ENCODE data around the gene TTLL11. TPM values are rescaled to one million over a fixed set of nuclear protein-coding genes. Genes with fewer than 3 reads are reported as not detected.

The TTLL11 gene, protein sequence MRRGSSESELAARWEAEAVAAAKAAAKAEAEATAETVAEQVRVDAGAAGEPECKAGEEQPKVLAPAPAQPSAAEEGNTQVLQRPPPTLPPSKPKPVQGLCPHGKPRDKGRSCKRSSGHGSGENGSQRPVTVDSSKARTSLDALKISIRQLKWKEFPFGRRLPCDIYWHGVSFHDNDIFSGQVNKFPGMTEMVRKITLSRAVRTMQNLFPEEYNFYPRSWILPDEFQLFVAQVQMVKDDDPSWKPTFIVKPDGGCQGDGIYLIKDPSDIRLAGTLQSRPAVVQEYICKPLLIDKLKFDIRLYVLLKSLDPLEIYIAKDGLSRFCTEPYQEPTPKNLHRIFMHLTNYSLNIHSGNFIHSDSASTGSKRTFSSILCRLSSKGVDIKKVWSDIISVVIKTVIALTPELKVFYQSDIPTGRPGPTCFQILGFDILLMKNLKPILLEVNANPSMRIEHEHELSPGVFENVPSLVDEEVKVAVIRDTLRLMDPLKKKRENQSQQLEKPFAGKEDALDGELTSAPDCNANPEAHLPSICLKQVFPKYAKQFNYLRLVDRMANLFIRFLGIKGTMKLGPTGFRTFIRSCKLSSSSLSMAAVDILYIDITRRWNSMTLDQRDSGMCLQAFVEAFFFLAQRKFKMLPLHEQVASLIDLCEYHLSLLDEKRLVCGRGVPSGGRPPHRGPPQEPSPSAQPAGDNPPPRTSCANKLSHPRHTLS
- 10 to 100 TPM; 20.5 to 41.3 (median 27.6) TPM for total RNA-seq

DNA sequence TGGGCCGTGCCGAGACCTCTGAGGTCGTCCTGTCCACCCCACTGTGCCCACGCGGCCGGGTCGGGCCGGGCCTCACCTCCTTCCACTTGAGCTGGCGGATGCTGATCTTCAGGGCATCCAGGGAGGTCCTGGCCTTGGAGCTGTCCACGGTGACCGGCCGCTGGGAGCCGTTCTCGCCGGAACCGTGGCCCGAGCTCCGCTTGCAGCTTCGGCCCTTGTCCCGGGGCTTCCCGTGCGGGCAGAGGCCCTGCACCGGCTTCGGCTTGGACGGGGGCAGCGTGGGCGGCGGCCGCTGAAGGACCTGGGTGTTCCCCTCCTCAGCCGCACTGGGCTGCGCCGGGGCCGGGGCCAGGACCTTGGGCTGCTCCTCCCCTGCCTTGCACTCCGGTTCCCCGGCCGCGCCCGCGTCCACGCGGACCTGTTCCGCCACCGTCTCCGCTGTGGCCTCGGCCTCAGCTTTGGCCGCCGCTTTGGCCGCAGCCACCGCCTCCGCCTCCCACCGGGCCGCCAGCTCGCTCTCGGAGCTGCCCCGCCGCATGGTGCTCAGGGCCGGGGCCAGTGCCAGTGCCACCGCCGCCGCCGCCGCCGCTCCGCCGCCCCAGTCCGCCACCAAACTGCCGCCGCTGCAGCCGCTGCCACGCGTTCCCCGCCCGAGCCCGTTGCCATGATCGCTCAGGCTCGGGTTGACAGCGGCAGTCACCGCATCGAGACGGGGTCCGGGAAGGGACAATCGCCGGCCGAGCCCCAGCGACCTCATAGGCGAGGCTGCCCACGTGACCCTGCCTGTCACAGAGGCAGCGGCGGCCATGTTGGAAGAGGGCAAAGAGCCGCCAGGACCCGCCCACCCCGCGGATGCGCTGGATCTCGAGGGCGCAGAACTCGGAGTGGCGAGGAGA lies at the start of gene TTLL11:
Gene TTLL11 (minus strand): TSS at position 698 of the 896 bp plus-strand sequence. CDS start 160 bp downstream, at position 538.
- Histone ChIP-seq H3K27me3 (no peaks in the 10 kb centered on the region), H3K4me1 (peaks cover 26 to 76% (median 62%) of the 10 kb centered on the region in 4 donors), H3K4me3 (peak within 1 kb of the TSS; percentile 70 to 93 (median 90)), H3K9me3 (no peaks in the 10 kb centered on the region), H3K27ac (replicated peaks in 1 of 4) (peak within 1 kb of the TSS; percentile 81 to 90 (median 87)), H3K36me3 (peaks cover 0 to 7% (median 0%) of the 10 kb centered on the region in 4 donors)
- 0% methylated on average over 17 of the region's 98 CpGs for WGBS
- DNase-seq (ENCODE audit: extremely low spot score): peak; percentile 99
- TF ChIP-seq, protein P1, sequence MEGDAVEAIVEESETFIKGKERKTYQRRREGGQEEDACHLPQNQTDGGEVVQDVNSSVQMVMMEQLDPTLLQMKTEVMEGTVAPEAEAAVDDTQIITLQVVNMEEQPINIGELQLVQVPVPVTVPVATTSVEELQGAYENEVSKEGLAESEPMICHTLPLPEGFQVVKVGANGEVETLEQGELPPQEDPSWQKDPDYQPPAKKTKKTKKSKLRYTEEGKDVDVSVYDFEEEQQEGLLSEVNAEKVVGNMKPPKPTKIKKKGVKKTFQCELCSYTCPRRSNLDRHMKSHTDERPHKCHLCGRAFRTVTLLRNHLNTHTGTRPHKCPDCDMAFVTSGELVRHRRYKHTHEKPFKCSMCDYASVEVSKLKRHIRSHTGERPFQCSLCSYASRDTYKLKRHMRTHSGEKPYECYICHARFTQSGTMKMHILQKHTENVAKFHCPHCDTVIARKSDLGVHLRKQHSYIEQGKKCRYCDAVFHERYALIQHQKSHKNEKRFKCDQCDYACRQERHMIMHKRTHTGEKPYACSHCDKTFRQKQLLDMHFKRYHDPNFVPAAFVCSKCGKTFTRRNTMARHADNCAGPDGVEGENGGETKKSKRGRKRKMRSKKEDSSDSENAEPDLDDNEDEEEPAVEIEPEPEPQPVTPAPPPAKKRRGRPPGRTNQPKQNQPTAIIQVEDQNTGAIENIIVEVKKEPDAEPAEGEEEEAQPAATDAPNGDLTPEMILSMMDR (IDR thresholded peaks at IDR 0.05): peak in 1 of 3 experiments; percentile 31
- TF ChIP-seq POLR2A (IDR thresholded peaks at IDR 0.05; ENCODE audit: low read depth): peak; percentile 30
- TF ChIP-seq POLR2AphosphoS5 (IDR thresholded peaks at IDR 0.05): peak; percentile 90 to 99
- TF ChIP-seq EP300 (IDR thresholded peaks at IDR 0.05): no peak
- intact Hi-C loops (cut with DNase I): loop anchor here (2.0 to 10.0 kb wide), 3 partner anchors 66 to 732 kb away; partner anchors contain the start of genes MORN5, MRRF, NDUFA8 and PDCL

DNA sequence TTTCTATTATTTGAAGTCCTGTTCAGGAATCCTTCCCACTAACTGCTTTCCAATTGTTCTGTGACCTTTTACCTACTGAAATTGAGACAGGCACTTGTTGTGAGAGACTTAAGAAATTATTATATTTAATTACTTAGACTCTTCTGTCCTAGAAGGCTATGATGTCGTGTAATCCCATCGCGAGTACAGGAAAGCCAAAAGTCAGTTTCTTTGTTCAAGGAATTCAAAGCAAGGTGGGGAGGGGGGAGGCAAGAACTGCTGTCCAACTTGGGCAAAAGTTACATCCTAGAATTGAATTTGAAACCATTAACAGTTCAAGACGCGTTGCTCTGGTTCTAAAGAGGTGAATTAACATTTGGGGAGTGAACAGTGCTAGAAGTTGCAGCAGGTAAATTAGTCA lies 48.6 kb upstream of the TTLL11 start:
- Histone ChIP-seq H3K36me3 (peaks cover 18 to 49% (median 39%) of the 10 kb centered on the region in 4 donors), H3K4me3 (no peak overlapping the region), H3K4me1 (peaks cover 0 to 22% (median 7%) of the 10 kb centered on the region in 4 donors), H3K9me3 (no peaks in the 10 kb centered on the region), H3K27ac (replicated peaks in 1 of 4) (peak overlapping the region in 2 of 4 donors; percentile 22), H3K27me3 (no peaks in the 10 kb centered on the region)
- TF ChIP-seq POLR2AphosphoS5 (IDR thresholded peaks at IDR 0.05) (no peak), EP300 (IDR thresholded peaks at IDR 0.05) (no peak), POLR2A (IDR thresholded peaks at IDR 0.05; ENCODE audit: low read depth) (no peak)
- TF ChIP-seq, protein P1 (IDR thresholded peaks at IDR 0.05): no peak
- 84% methylated on average over 5 of the region's 5 CpGs for WGBS
- intact Hi-C loops (cut with DNase I): no loop called here
- no peak for DNase-seq (ENCODE audit: extremely low spot score)

DNA sequence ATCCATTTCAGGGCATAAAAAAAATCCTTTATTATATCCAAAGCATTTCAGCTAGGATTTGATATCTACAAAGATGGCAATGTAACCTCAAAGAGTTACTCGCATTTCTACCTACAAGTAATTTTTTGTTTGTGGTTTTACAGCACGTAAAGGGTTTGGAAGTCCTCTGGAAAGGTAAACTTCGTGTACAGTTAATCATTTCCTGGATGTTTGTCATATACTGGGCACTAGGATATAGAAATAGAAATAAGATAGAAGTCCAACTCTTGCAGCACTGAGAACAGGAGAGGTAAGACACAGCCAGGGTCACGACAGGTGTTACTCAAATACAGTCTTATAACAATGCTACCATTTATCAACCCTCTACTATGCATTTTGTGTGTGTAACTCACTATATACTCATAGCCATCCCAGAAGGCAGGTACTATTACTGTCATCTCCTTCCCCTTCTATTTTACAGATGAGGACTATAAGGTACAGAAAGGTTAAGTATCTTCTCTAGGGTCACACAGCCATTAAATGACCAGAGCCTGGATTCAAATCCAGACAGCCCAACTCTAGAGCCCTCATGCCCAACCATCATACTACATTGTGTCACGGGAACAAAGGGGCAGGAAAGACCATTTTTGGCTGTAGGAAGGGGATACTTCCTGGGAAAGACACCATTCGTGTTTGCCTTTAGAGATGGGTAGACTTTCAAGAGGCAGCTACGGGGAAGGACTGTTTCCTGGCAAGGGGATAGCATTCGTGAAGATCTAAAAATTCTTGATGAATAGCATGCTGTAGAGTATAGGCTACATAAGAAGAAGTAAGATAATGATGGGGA lies 47.5 kb upstream of the TTLL11 start:
- Histone ChIP-seq H3K27ac (replicated peaks in 1 of 4) (peak overlapping the region in 2 of 4 donors; percentile 13 to 22), H3K9me3 (no peaks in the 10 kb centered on the region), H3K4me3 (no peak overlapping the region), H3K27me3 (no peaks in the 10 kb centered on the region), H3K4me1 (peaks cover 0 to 22% (median 7%) of the 10 kb centered on the region in 4 donors), H3K36me3 (peaks cover 12 to 38% (median 29%) of the 10 kb centered on the region in 4 donors)
- intact Hi-C loops (cut with DNase I): no loop called here
- no peak for DNase-seq (ENCODE audit: extremely low spot score)
- TF ChIP-seq EP300 (IDR thresholded peaks at IDR 0.05): no peak
- no peak for TF ChIP-seq POLR2AphosphoS5 (IDR thresholded peaks at IDR 0.05)
- TF ChIP-seq, protein P1 (IDR thresholded peaks at IDR 0.05): no peak
- no peak for TF ChIP-seq POLR2A (IDR thresholded peaks at IDR 0.05; ENCODE audit: low read depth)
- WGBS: 88% methylated on average over 8 of the region's 8 CpGs

All from esophagus muscularis mucosa (tissue), 4 donors.